Measurements from ENCODE around the gene PPP1R18. TPM values are rescaled to one million over a fixed set of nuclear protein-coding genes. Genes with fewer than 3 reads are reported as not detected.

The PPP1R18 gene
- total and polyA plus RNA-seq, 9 of the 15 experiments (the other 6 are each of a cell fraction or from before 2014, with no cell fraction given): 12.0 to 99.2 (median 42.6) TPM

GRCh38 chr6:30725713-30726505 lies 39.5 kb upstream of the PPP1R18 start (continued):
- TF ChIP-seq REST (IDR thresholded peaks at IDR 0.05; ENCODE audit: borderline replicate concordance) (no peak), REST (CRISPR knock-in tag; IDR thresholded peaks at IDR 0.05; ENCODE audit: low read depth) (peak; percentile 59; the same call in 1 of the 2 replicates), FOSL1 (tag; conservative IDR thresholded peaks at IDR 0.05) (no peak), ZSCAN29 (IDR thresholded peaks at IDR 0.05) (no peak), ESRRB (CRISPR knock-in tag; IDR thresholded peaks at IDR 0.05; ENCODE audit: borderline replicate concordance) (peak; percentile 89; the same call in 1 of the 2 replicates), CHD7 (IDR thresholded peaks at IDR 0.05; ENCODE audit: low read depth, low read length) (peak; percentile 15)
